ENCODE data around the gene ASS1.
"Not testable (repeated sequence)": the region's sequence is repeated elsewhere in the genome, so short reads cannot be mapped to it uniquely, and the experiment has no call there.

ASS1 gene

DNA sequence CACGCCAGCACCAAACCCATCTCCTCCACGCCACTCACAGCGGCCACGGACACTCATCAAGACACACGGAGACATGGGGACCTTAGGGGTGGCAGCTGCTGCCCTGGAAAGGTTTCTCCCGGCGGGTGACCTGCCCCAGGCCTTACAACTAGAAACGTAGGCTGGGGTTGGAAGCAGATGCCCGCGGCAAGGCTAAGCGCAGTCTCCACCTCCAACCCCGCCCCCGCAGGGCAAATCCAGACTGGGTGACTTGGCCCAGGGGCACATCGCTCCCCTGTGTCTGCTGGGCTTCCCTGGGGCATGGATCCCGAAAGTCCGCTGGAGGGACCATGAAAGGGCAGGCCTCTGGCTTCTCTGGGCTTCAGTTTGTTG, 12.0 kb upstream of the ASS1 start:
- TF ChIP-seq Cebpa-rat (IDR thresholded peaks at IDR 0.05) = no peak
- no peak overlapping the region for H3K9ac ChIP-seq
- no peaks in the 10 kb centered on the region for H3K36me3 ChIP-seq
- no peak overlapping the region for H3K4me2 ChIP-seq
- peaks cover 13% of the 10 kb centered on the region for H3K9me3 ChIP-seq
- no peak overlapping the region for H3K27ac ChIP-seq
- no peaks in the 10 kb centered on the region for H4K20me1 ChIP-seq
- H3K4me1 ChIP-seq = peaks cover 15% of the 10 kb centered on the region
- no peak overlapping the region for H3K4me3 ChIP-seq
- peaks cover 11% of the 10 kb centered on the region for H3K27me3 ChIP-seq

DNA sequence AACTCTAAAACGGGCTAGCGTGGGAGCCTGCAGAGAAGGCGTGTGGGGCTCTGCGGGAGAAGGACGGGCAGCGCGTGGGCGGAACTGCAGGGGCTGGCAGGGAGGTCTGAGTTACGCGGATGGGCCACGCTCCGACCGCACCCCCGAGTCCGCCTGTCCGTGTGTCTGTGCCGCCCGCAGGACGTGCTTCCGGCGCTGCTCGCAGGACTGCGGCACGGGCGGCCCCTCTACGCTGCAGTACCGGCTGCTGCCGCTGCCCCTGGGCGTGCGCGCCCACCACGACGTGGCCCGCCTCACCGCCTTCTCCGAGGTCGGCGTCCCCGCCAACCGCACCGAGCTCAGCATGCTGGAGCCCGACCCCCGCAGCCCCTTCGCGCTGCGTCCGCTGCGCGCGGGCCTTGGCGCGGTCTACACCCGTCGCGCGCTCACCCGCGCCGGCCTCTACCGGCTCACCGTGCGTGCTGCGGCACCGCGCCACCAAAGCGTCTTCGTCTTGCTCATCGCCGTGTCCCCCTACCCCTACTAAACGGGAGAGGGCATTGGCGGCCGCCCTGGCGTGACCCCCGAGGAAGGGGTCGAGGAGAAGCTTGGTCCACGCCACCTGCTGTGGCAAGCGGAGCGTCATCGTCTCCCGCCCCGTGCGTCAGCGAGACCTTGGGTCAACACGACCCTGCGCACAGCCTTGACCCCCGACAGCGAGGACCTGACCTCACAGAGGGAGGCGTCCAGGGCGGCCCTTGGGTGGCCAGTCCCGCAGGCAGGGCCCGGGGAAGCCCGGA, 11.4 kb upstream of the ASS1 start:
- H3K4me1 ChIP-seq = peaks cover 11% of the 10 kb centered on the region; the same call in 1 of the 2 replicates
- H3K4me2 ChIP-seq = no peak overlapping the region
- H3K9ac ChIP-seq = no peak overlapping the region
- H3K27me3 ChIP-seq = peaks cover 11% of the 10 kb centered on the region
- no peaks in the 10 kb centered on the region for H3K36me3 ChIP-seq
- H4K20me1 ChIP-seq = no peaks in the 10 kb centered on the region
- peaks cover 13% of the 10 kb centered on the region for H3K9me3 ChIP-seq
- H3K4me3 ChIP-seq = no peak overlapping the region
- H3K27ac ChIP-seq = no peak overlapping the region
- TF ChIP-seq Cebpa-rat (IDR thresholded peaks at IDR 0.05) = no peak

DNA sequence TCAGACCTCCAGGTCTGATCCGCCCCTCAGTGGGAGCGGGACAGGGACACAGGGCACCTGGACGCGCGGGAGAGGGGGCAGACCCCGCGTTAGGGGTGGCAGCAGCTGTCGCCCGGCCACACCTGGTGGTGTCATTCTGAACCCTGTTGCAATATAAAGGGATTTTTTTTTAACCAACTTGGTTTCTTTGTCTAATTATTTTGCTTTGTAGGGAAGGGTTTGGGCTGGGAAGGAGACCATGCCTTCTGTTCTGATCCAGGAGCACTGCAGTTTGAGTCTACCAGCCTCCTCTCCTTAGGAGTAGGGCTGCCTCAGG, 10.9 kb upstream of the ASS1 start:
- H3K4me2 ChIP-seq = no peak overlapping the region
- H3K27me3 ChIP-seq = peaks cover 11% of the 10 kb centered on the region
- no peak overlapping the region for H3K4me3 ChIP-seq

DNA sequence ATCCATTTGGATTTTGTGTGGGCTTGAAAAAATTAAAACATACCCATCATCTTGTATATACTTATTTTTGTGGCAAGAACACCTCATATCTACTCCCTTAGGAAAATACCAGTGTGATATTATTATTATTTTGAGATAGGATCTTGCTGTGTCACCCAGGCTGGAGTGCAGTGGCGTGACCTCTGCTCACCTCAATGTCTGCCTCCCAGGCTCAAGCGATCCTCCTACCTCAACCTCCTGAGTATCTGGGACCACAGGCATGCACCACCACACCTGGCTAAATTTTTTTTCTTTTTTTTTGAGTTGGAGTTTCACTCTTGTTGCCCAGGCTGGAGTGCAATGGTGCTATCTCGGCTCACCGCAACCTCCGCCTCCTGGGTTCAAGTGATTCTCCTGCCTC, 10.1 kb upstream of the ASS1 start:
- not testable (repeated sequence) for H3K4me2 ChIP-seq, H3K36me3 ChIP-seq, H4K20me1 ChIP-seq, H3K9ac ChIP-seq, H3K4me3 ChIP-seq, H3K27ac ChIP-seq
- Histone ChIP-seq H3K27me3 (peaks cover 11% of the 10 kb centered on the region), H3K4me1 (peaks cover 11% of the 10 kb centered on the region; the same call in 1 of the 2 replicates), H3K9me3 (peaks cover 13% of the 10 kb centered on the region)

More for the DNA sequence above, 10.9 kb upstream of the ASS1 start:
- H3K9me3 ChIP-seq = peaks cover 13% of the 10 kb centered on the region
- peaks cover 11% of the 10 kb centered on the region; the same call in 1 of the 2 replicates for H3K4me1 ChIP-seq
- no peaks in the 10 kb centered on the region for H3K36me3 ChIP-seq
- no peak for TF ChIP-seq Cebpa-rat (IDR thresholded peaks at IDR 0.05)
- no peaks in the 10 kb centered on the region for H4K20me1 ChIP-seq
- H3K9ac ChIP-seq = no peak overlapping the region
- no peak overlapping the region for H3K27ac ChIP-seq

DNA sequence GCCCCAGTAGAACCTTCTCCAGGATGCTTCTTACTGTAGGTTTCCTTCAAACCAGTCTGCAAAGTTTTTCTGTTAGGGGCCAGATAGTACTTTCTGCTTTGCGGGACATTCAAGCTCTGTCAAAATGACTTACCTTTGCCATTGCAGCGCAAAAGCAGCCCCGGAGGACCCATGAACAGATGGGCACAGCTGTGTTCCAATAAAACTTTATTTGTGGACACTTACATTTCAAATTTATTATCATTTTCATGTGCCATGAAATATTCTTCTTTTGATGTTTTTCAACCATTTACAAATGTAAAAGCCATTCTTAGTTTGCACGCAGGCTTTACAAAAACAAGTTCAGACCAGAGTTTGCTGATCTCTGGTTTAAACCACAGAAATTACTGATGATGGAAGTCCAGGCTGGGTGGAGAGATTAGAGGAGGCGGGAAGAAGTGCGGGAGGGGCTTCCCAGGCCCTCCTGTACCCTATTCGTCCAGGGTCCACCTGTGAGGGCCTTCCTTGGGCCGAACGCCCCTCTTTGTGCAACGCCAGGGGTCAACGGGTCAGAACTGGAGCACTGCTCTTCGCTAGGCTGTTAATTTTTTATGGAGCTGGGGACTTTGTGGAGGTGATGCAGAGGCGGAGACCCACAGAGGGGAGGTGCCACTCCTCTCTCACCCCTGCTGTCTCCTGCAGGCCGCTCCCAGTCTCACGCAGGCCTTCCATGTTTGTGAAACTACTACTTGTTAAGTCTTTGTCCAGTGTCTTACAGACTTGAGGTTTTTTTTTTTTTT, 7.6 kb upstream of the ASS1 start:
- H3K36me3 ChIP-seq = no peaks in the 10 kb centered on the region
- no peak overlapping the region for H3K4me2 ChIP-seq
- peaks cover 3% of the 10 kb centered on the region; the same call in 1 of the 2 replicates for H3K4me1 ChIP-seq
- H3K9ac ChIP-seq = no peak overlapping the region
- no peak overlapping the region for H3K4me3 ChIP-seq
- H3K27me3 ChIP-seq = peaks cover 11% of the 10 kb centered on the region
- peaks cover 16% of the 10 kb centered on the region for H3K9me3 ChIP-seq
- no peaks in the 10 kb centered on the region for H4K20me1 ChIP-seq
- no peak for TF ChIP-seq Cebpa-rat (IDR thresholded peaks at IDR 0.05)
- no peak overlapping the region for H3K27ac ChIP-seq

DNA sequence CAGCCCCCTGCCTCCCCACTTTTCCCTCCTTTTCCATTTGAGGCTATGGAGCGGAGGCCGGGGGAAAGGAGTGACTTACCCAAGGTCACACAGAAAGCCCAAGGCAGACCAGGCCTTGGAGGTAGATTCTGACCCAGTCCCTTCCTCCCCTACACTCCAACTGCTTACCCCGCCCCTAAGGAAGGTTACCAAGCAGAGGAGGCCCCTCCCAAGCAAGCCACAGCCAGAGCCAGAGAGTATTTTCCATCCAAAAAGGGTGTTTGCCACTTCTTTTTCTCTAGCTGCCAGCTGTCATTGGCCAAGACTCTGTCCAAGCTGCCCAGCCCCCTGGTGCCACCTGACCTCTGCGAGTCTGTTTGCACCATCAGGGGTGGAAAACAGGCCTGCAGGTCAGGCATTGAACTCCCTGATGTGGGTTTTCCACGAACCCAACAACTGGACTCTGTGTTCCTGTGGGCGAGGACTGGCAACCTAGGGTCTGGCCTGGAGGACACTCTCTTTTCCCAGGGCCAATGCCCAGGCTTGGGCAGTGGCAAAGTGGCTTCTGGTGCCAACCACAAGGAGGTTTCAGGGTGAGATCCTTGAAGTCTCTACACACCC, 6.3 kb upstream of the ASS1 start:
- H3K27me3 ChIP-seq = peaks cover under 1% of the 10 kb centered on the region; the same call in 1 of the 2 replicates
- H3K36me3 ChIP-seq = no peaks in the 10 kb centered on the region
- no peak overlapping the region for H3K9ac ChIP-seq
- no peak overlapping the region for H3K4me2 ChIP-seq
- no peak overlapping the region for H3K27ac ChIP-seq
- no peaks in the 10 kb centered on the region for H4K20me1 ChIP-seq
- H3K9me3 ChIP-seq = peaks cover 16% of the 10 kb centered on the region
- no peaks in the 10 kb centered on the region for H3K4me1 ChIP-seq
- H3K4me3 ChIP-seq = no peak overlapping the region
- TF ChIP-seq Cebpa-rat (IDR thresholded peaks at IDR 0.05) = no peak

DNA sequence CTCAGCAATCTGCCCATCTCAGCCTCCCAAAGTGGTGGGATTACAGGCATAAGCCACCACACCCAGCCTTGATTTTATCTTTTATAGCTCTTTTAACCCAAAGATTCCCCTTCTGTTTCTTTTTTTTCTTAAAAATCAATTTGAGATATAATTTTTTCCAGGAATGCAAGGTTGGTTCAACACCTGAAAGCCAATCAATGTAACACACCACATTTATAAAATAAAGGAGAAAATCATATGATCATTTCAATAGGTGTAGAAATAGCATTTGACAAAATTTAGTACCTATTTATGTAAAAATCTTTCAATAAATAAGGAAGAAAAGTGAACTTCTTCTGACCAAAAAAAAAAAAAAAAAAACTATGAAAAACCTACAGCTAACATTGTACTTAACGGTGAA, 3.7 kb upstream of the ASS1 start:
- Histone ChIP-seq H3K9me3 (peaks cover 16% of the 10 kb centered on the region), H3K36me3 (no peaks in the 10 kb centered on the region), H3K9ac (no peak overlapping the region), H4K20me1 (no peaks in the 10 kb centered on the region), H3K4me2 (no peak overlapping the region), H3K27ac (no peak overlapping the region), H3K27me3 (peaks cover 7% of the 10 kb centered on the region; the same call in 1 of the 2 replicates), H3K4me3 (no peak overlapping the region), H3K4me1 (peaks cover 19% of the 10 kb centered on the region)
- no peak for TF ChIP-seq Cebpa-rat (IDR thresholded peaks at IDR 0.05)

DNA sequence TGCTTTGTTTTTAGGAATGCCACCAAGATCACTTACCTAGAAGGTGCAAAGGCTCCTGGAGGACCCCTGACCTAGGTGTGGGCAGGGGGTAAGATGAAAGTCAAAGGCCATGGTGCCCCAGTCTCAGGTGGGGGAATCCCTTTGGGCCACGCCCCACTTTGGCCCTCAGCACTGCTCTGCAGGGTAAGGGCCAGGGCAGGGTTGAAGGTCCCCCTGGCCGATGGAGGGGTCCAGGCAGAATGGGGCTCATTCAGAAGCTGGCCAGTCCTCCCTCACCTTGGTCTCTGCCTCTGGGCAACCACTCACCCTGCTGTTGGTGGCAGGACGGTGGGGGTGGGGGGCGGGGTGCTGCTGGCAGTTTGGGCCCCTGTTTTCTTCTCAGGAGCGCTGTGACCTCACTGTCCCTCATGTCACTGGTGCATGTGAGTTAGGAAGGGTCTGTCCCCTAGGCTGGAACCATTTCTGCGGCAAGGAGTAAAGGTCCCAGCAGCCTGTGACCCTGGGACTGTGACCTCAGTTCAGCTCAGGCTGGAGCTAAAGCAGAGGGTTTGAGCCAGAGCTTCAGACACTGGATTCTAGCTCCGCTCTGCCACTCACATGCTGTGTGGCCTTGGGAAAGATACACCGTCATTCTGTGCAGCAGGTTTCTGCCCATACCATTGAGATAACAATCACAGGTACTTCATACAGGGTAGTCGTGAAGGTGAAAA, 1.9 kb upstream of the ASS1 start:
- Histone ChIP-seq H3K27ac (no peak overlapping the region), H3K9me3 (peaks cover 16% of the 10 kb centered on the region), H3K27me3 (peaks cover 7% of the 10 kb centered on the region; the same call in 1 of the 2 replicates), H3K4me3 (no peak overlapping the region), H3K4me1 (peaks cover 38% of the 10 kb centered on the region), H4K20me1 (no peaks in the 10 kb centered on the region), H3K36me3 (no peaks in the 10 kb centered on the region), H3K4me2 (no peak overlapping the region), H3K9ac (no peak overlapping the region)
- TF ChIP-seq Cebpa-rat (IDR thresholded peaks at IDR 0.05) = no peak

DNA sequence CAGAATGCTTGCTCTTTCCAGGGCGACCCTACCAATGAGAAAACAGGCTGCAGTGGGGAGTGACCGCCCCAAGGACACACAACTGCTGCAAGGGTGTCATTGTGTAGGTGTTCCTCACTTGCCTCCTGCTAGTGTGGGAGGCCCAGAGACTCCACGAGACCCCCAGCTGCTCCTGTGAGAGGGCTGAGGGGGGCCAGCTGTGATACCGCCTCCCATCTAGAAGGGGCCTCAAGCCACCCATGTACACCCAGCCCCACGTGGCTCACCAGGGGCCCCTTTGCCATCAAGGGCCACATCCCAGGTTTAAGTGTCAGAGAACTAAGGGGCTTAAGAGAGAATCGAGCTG, 1.3 kb upstream of the ASS1 start:
- no peak overlapping the region for H3K9ac ChIP-seq
- no peaks in the 10 kb centered on the region for H4K20me1 ChIP-seq
- TF ChIP-seq Cebpa-rat (IDR thresholded peaks at IDR 0.05) = no peak
- peaks cover 7% of the 10 kb centered on the region; the same call in 1 of the 2 replicates for H3K27me3 ChIP-seq
- no peak overlapping the region for H3K4me3 ChIP-seq
- no peak overlapping the region for H3K27ac ChIP-seq
- peaks cover 16% of the 10 kb centered on the region for H3K9me3 ChIP-seq
- no peak overlapping the region for H3K4me2 ChIP-seq
- no peaks in the 10 kb centered on the region for H3K36me3 ChIP-seq
- peaks cover 43% of the 10 kb centered on the region for H3K4me1 ChIP-seq
